Panc1 (cell line): ENCODE results near the gene LGR5.

ENCODE experiments used
- POLR2AphosphoS5 ChIP-seq: IDR thresholded peaks from 2 replicates; pipeline ENCODE4 v1.6.1; 2012; ENCODE audit warnings: mild to moderate bottlenecking, low read depth, low read length, moderate library complexity
- REST ChIP-seq, 2 experiments: IDR thresholded peaks; 2 replicates each; pipeline ENCODE4 v1.6.1; 2011 to 2012; ENCODE audit warnings: low read depth in 2 of 2, control low read depth in 1 of 2, low read length in 1 of 2, mild to moderate bottlenecking in 1 of 2, moderate library complexity in 1 of 2; ENCODE audit not compliant: insufficient read depth in 1 of 2
- SIN3A ChIP-seq: IDR thresholded peaks from 2 replicates; pipeline ENCODE4 v1.6.1; 2012; ENCODE audit warnings: low read depth, mild to moderate bottlenecking, low read length, moderate library complexity, borderline replicate concordance; ENCODE audit not compliant: insufficient read depth
- TF ChIP-seq, protein P1 (sequence below): fragments of 450-650 bp; IDR thresholded peaks from 2 replicates; pipeline ENCODE4 v1.5.1; 2017; ENCODE audit warnings: mild to moderate bottlenecking

DNA sequence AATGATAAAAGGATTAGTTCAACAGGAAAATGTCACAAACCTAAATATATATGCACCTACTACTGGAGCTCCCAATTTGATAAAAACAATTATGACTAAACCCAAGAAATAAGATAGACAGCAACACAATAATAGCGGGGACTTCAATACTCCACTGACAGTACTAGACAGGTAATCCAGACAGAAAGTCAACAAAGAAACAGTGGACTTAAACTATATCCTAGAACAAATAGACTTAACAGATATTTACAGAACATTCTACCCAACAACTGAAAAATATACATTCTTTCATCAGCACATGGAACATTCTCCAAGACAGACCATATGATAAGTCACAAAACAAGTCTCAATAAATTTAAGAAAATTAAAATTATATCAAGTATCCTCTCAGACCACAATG lies 28.0 kb upstream of the LGR5 start:
- TF ChIP-seq, protein P1, sequence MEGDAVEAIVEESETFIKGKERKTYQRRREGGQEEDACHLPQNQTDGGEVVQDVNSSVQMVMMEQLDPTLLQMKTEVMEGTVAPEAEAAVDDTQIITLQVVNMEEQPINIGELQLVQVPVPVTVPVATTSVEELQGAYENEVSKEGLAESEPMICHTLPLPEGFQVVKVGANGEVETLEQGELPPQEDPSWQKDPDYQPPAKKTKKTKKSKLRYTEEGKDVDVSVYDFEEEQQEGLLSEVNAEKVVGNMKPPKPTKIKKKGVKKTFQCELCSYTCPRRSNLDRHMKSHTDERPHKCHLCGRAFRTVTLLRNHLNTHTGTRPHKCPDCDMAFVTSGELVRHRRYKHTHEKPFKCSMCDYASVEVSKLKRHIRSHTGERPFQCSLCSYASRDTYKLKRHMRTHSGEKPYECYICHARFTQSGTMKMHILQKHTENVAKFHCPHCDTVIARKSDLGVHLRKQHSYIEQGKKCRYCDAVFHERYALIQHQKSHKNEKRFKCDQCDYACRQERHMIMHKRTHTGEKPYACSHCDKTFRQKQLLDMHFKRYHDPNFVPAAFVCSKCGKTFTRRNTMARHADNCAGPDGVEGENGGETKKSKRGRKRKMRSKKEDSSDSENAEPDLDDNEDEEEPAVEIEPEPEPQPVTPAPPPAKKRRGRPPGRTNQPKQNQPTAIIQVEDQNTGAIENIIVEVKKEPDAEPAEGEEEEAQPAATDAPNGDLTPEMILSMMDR, result no peak
- TF ChIP-seq SIN3A (no peak), REST (IDR thresholded peaks at IDR 0.05; ENCODE audit: insufficient read depth in 1 of 2, low read depth in 2 of 2, low read length in 1 of 2) (no peak), POLR2AphosphoS5 (no peak)
